Stimulated activated CD8-positive, alpha-beta memory T cell treated with anti-CD3 and anti-CD28 coated beads, Interleukin-15, amount 100 ng/mL, for 4 hours (primary cell): Measurements from ENCODE around the gene ZNF480.
A peak's percentile ranks its signal among the peaks of the same experiment; 100 is the strongest.
"Not testable (repeated sequence)": the region's sequence is repeated elsewhere in the genome, so short reads cannot be mapped to it uniquely, and the experiment has no call there.

ENCODE experiments used
- DNase-seq, 2 donors: peaks; one replicate each; pipeline ENCODE4 v3.0.0-alpha.2; 2020; ENCODE audit warnings: low read depth in 2 of 2

ZNF480 gene

DNA sequence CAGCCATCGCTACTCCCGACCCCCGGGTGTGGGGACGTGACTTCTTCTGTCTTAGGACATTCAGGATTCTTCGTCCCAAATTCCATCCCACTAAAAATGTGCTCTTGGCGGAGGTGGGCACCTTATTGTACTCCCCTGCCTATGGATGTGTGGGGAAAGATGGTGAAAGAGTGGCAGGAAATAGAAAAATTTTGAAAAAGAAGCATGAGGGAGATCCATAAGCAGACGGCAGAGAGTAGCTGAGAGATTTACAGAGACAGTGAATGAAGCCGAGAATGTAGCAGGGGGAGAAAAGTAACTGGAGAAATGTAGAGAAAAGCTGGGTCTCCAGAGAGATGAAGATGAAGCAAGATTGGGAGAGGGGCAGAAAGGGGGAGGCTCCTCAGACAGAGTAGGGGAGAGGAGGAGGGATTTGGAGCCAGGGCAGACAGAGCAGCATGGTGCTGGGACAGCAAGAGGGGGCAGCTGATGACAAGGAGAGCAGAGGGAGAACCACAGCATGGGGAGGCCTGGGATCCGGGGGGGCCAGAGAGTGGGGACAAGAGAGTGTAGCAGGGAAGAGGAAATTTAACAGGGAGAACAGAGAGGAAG, 39.9 kb downstream of the ZNF480 start:
- DNase-seq: no peak

DNA sequence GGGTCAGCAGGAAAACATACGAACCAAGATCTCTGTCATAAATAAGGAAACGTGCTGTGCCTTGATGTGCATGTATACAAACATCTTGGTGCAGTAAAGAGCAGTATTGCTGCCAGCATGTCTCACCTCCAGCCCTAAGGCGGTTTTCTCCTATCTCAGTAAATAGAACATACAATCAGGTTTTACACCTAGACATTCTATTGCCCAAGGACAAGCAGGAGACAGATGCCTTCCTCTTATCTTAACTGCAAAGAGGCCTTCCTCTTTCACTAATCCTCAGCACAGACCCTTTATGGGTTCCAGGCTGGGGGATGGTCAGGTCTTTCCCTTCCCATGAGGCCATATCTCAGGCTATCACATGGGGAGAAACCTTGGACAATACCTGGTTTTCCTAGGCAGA, 42.1 kb downstream of the ZNF480 start:
- DNase-seq: not testable (repeated sequence)

DNA sequence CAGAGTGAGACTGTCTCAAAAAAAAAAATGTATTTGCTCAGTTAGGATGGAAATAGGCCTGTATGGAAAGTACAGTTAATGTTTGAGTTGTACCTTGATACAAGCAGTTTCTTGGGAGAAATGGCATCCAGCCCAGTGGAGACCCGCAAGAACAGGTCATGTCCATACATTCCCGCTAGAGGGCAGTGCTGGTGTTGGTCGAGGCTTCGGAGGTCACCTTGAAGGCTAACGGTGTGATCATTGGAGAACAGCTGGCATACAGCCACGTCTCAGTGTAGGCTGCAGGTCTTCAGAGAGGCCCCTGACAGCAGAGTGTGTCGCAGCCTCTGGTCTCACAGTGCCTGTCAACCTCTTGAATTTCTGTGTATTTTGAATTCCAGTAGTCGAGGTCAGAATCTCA, 46.6 kb downstream of the ZNF480 start:
- peak in 1 of 2 donors; percentile 13 for DNase-seq

DNA sequence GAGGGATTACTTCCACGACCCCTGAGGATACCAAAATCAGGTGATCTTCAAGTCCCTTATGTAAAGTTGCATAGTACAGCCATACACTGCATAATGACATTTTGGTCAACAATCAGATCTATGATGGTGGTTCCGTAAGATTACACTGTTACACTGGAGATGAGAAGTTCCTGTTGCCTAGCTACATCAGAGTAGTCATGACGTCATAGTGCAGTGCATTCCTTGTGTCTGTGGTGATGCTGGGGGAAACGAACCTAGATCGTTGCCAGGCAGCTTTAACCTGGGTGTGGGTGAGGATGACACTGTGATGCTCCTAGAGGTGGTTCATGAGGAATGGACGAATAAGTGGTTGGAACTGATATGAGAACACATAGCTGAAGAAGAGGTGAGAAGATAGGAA, 48.2 kb downstream of the ZNF480 start:
- no peak for DNase-seq

DNA sequence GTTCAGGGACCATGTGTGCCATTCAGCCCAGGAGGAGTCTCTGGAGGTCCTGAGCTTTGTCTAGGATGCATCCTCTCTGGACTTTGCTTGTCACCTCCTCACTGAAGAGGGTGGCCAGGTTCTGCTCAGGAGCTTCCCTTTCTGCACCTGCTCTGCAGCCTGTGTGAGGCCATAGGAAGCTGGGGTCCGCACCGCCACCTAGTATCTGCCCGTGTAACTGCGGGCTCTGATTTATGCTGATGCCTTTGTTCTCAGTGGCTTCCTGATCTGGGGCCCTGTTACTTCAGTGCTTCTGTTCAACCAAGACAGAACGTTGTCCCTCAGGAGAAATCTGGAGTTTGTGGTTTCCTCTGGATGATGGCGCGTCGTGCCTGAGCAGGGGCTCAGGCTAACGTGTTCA, 54.5 kb downstream of the ZNF480 start:
- DNase-seq: no peak

DNA sequence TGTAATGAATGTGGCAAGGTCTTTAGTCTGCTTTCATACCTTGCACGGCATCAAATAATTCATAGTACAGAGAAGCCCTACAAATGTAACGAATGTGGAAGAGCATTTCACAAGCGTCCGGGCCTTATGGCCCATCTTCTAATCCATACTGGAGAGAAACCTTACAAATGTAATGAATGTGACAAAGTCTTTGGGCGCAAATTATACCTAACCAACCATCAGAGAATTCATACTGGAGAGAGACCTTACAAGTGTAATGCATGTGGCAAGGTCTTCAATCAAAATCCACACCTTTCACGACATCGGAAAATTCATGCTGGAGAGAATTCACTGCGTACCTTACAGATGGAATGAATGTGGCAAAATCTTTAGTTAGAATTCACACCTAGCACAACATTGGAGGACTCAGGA, 69.5 kb downstream of the ZNF480 start:
- DNase-seq: no peak

DNA sequence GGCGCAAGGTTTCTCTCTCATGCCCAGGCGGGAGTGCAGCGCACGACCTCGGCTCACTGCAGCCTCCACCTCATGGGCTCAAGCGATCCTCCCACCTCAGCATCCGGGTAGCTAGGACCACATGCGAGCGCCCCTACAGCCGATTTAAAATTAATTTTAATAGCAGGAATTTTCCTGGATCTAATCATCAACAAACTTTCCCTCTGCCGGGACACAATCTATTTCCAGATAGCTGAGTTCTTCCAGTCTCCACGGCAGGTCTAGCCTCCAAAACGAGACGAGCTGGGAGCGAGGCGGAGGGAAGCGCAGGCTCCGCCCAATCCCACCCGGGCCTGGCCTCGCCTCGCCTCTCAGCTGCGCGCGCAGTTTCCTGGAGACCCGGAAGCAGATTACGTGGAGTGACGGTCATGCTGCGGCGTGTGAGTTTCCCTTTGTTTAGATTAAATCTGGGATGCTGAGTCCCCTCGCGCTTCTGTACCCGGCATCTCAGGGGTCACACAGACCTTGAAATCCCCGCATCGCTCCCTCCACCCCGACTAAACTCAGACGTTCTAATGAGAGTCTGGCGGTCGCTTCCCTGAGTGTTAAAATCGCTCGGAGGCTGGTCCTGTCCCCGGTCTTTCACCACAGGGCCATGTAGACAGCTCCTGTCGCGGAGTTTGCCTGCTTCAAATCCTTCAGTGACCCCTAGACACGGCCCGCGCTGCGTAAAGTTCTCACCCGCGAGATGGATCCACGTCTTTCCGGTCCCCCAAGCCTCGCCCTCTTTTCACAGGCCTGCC, 72.8 kb downstream of the ZNF480 start, which contains the start of gene ZNF880:
Gene ZNF880, plus strand, starts transcription at position 365 of the 782 bp plus-strand sequence. Its CDS starts 43 bp downstream, at position 408.
- peak; percentile 83 to 89 for DNase-seq

DNA sequence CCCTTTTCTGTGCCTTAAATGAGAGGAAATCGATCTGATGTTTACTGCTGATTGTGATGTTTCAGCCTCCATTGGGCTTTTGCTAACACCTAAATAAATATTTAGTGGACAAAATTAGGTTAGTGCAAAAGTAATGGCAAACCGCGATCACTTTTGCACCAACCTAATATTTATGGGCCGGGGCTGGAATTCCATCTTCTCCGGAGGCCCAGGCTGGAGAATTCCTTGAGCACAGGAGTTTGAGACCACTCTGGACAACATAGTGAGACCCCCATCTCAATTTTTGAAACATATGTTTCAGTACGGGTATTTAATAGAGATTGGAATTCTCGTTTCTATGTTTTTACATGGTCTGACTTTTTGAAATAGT, 73.4 kb downstream of the ZNF480 start:
- no peak for DNase-seq
